Natural killer cell (primary cell): ENCODE measurements around the gene STAM2. TPM values are rescaled to one million over a fixed set of nuclear protein-coding genes. Genes with fewer than 3 reads are reported as not detected.
"Not testable (repeated sequence)": the region's sequence is repeated elsewhere in the genome, so short reads cannot be mapped to it uniquely, and the experiment has no call there.

Source experiments
- ATAC-seq, 3 donors: fragments of 150-1000 bp in 2 of 3; fragments of 200-7000 bp in 1 of 3; cut with Tn5 transposase; 1 replicate in 1 of 3; 2 replicates in 2 of 3; pipeline ENCODE4 v1.10.0; 2021; ENCODE audit warnings: mild to moderate bottlenecking in 2 of 3, moderate library complexity in 2 of 3
- DNase-seq, 2 donors: peaks; one replicate each; pipeline versions ENCODE4 v3.0.0 to v3.0.0-alpha.2; 2013 to 2021; ENCODE audit warnings: mixed read lengths in 1 of 2
- H3K27ac ChIP-seq: one replicate; pipeline ENCODE4 v1.5.1; 2013; ENCODE audit warnings: mild to moderate bottlenecking, low read length
- H3K27me3 ChIP-seq: one replicate; pipeline ENCODE4 v1.6.1; 2013; ENCODE audit warnings: low read length; ENCODE audit not compliant: control insufficient read depth, insufficient read depth
- H3K36me3 ChIP-seq: one replicate; pipeline ENCODE4 v1.6.1; 2013; ENCODE audit warnings: low read length; ENCODE audit not compliant: control insufficient read depth, insufficient read depth
- H3K4me1 ChIP-seq: one replicate; pipeline ENCODE4 v1.6.1; 2013; ENCODE audit warnings: low read length; ENCODE audit not compliant: control insufficient read depth, insufficient read depth
- H3K4me3 ChIP-seq: one replicate; pipeline ENCODE4 v1.5.1; 2013; ENCODE audit warnings: low read length
- H3K9me3 ChIP-seq: one replicate; pipeline ENCODE4 v1.6.1; 2013; ENCODE audit warnings: low read length; ENCODE audit not compliant: control insufficient read depth, insufficient read depth
- H3K27ac Mint-ChIP-seq, 2 donors: one replicate each; pipeline ENCODE4 v1.8.0; 2022; ENCODE audit warnings: mild to moderate bottlenecking in 2 of 2, mixed read lengths in 2 of 2, moderate library complexity in 1 of 2
- H3K27me3 Mint-ChIP-seq, 2 donors: one replicate each; pipeline ENCODE4 v1.8.0; 2022; ENCODE audit warnings: low read depth in 2 of 2, mixed read lengths in 2 of 2
- H3K36me3 Mint-ChIP-seq: one replicate; pipeline ENCODE4 v1.8.0; 2022; ENCODE audit warnings: mixed read lengths
- H3K4me1 Mint-ChIP-seq, 2 donors: one replicate each; pipeline ENCODE4 v1.8.0; 2022; ENCODE audit warnings: mixed read lengths in 2 of 2
- H3K4me3 Mint-ChIP-seq: one replicate; pipeline ENCODE4 v1.8.0; 2022; ENCODE audit warnings: mild to moderate bottlenecking, moderate library complexity, mixed read lengths
- H3K9me3 Mint-ChIP-seq, 2 donors: one replicate each; pipeline ENCODE4 v1.8.0; 2022; ENCODE audit warnings: mixed read lengths in 2 of 2
- WGBS: methylation state at CpG from one replicate; pipeline ENCODE4 v1.1.7; 2013; ENCODE audit warnings: missing lambda C conversion rate; ENCODE audit not compliant: insufficient coverage; 5-methylcytosine and 5-hydroxymethylcytosine counted together
- intact Hi-C: fragments of 100-400 bp; cut with micrococcal nuclease; formaldehyde crosslinking; loops from one replicate; pipeline ENCODE4 v1.14.2; 2022
- total RNA-seq, 4 donors: library from RNA; stranded (reverse); fragments of 120-200 nt in 1 of 4; gene quantifications; one replicate each; pipeline versions ENCODE4 v1.2.3 to v1.2.4, GENCODE V29; 2013 to 2022
- TF ChIP-seq, protein P1 (sequence below): fragments of 200-600 bp; IDR thresholded peaks from one replicate; pipeline ENCODE4 v1.8.0; 2022; ENCODE audit warnings: antibody characterized with exemption

Gene STAM2
- total RNA-seq, 3 donors from 2014 or later (not counting 1 experiment from before 2014, with no cell fraction given), result 18.7 to 23.1 (median 19.2) TPM

DNA sequence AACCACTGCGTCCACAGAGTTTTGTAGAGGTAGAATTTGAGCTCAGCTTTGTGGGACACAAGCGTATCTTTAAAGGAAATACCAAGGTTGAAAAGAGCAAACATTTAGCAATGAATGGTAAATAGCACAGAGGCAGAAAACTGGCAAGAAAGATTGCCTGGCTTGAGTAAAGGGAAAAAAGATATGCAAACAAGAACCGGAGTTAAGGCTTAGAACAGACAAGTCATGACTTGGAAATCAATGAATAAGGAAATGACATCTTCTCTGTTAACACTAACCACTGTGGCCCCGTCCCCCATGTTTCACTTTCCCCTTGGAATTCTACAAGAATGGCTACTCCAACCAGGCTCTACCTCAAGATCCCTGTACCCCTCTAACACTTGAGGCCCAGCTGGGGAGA lies 3.8 kb downstream of the STAM2 start:
- no peak overlapping the region for H3K27ac ChIP-seq
- no peaks in the 10 kb centered on the region for H3K9me3 ChIP-seq
- Mint-ChIP-seq H3K27ac (peak overlapping the region; percentile 59 to 77), H3K4me1 (peaks cover 56 to 70% of the 10 kb centered on the region in 2 donors), H3K36me3 (no peaks in the 10 kb centered on the region), H3K9me3 (no peaks in the 10 kb centered on the region), H3K4me3 (no peak overlapping the region), H3K27me3 (no peaks in the 10 kb centered on the region)
- H3K4me3 ChIP-seq, result no peak overlapping the region
- DNase-seq (no peak), ATAC-seq (no peak)
- peaks cover 13% of the 10 kb centered on the region for H3K4me1 ChIP-seq
- no peaks in the 10 kb centered on the region for H3K27me3 ChIP-seq
- intact Hi-C loops, result no loop called here
- TF ChIP-seq, protein P1, sequence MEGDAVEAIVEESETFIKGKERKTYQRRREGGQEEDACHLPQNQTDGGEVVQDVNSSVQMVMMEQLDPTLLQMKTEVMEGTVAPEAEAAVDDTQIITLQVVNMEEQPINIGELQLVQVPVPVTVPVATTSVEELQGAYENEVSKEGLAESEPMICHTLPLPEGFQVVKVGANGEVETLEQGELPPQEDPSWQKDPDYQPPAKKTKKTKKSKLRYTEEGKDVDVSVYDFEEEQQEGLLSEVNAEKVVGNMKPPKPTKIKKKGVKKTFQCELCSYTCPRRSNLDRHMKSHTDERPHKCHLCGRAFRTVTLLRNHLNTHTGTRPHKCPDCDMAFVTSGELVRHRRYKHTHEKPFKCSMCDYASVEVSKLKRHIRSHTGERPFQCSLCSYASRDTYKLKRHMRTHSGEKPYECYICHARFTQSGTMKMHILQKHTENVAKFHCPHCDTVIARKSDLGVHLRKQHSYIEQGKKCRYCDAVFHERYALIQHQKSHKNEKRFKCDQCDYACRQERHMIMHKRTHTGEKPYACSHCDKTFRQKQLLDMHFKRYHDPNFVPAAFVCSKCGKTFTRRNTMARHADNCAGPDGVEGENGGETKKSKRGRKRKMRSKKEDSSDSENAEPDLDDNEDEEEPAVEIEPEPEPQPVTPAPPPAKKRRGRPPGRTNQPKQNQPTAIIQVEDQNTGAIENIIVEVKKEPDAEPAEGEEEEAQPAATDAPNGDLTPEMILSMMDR, result no peak
- 65% methylated on average over 4 of the region's 4 CpGs for WGBS
- H3K36me3 ChIP-seq, result no peaks in the 10 kb centered on the region

DNA sequence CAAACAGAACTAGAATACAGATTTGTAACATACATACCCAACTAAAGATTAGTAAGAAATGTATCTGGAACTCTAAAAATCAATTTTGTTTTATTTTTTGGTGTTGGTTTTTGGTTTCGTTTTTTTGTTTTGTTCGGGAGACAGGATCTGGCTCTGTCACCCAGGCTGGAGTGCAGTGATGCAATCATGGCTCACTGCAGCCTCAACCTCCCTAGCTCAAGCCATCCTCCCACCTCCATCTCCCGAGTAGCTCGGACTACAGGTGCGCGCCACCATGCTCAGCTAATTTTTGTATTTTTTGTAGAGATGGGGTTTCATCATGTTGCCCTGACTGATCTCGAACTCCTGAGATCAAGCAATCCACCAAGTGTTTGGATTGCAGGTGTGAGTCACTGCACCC lies 6.4 kb downstream of the STAM2 start:
- H3K4me1 ChIP-seq, H3K27me3 Mint-ChIP-seq, H3K9me3 Mint-ChIP-seq, ATAC-seq, H3K36me3 ChIP-seq, H3K4me3 ChIP-seq, H3K9me3 ChIP-seq, H3K27me3 ChIP-seq, H3K4me3 Mint-ChIP-seq, DNase-seq, H3K27ac ChIP-seq, intact Hi-C loops, H3K36me3 Mint-ChIP-seq: not testable (repeated sequence)
- 75% methylated on average over 2 of the region's 7 CpGs for WGBS
- H3K4me1 Mint-ChIP-seq, result peaks cover 49 to 61% of the 10 kb centered on the region in 2 donors
- peak overlapping the region; percentile 31 to 52 for H3K27ac Mint-ChIP-seq

DNA sequence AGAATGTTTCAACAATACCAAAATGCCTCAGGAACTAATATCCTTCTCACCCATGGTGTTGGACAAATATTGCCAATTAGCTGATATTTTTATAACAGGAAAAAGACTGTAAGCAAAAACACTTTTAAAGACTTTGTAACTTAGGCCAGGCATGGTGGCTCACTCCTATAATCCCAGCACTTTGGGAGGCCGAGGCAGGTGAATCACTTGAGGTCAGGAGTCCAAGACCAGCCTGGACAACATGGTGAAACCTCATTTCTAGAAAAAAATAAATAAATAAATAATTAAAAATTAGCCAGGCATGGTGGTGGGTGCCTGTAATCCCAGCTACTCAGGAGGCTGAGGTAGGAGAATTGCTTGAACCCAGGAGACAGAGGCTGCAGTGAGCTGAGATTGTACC lies 8.1 kb downstream of the STAM2 start:
- H3K4me3 ChIP-seq, H3K4me1 ChIP-seq, H3K9me3 Mint-ChIP-seq, H3K27me3 ChIP-seq, H3K9me3 ChIP-seq, DNase-seq, intact Hi-C loops, H3K27me3 Mint-ChIP-seq, H3K36me3 ChIP-seq, H3K27ac ChIP-seq, H3K4me3 Mint-ChIP-seq, ATAC-seq, H3K36me3 Mint-ChIP-seq: not testable (repeated sequence)
- 100% methylated on average over 1 of the region's 1 CpG for WGBS
- Mint-ChIP-seq H3K27ac (peak overlapping the region; percentile 58 to 73), H3K4me1 (peaks cover 47 to 62% of the 10 kb centered on the region in 2 donors)

DNA sequence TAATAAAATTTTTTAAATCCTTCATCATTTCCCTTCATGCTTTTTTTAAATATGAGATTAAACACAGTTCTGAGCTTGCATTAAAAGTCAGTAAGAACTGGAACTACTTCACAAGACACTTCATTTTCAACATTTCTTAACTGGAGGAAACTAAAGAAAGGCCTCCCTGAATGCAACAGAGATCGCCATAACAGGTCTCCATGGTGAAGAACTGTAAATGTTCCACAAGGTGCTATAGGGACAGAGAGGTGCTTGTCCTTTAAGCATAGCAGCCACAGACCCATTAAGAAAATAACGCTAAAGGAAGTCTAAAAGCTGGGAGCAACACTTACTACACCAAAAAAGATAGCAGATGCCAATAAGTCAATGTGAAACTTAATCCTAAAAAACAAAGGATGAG lies 8.5 kb downstream of the STAM2 start:
- Mint-ChIP-seq H3K27ac (peak overlapping the region; percentile 58 to 73), H3K9me3 (peaks cover 0 to 2% of the 10 kb centered on the region in 2 donors), H3K36me3 (no peaks in the 10 kb centered on the region), H3K4me3 (no peak overlapping the region), H3K4me1 (peaks cover 43 to 58% of the 10 kb centered on the region in 2 donors), H3K27me3 (no peaks in the 10 kb centered on the region)
- H3K27me3 ChIP-seq, result no peaks in the 10 kb centered on the region
- no peak overlapping the region for H3K4me3 ChIP-seq
- peaks cover 2% of the 10 kb centered on the region for H3K4me1 ChIP-seq
- no peaks in the 10 kb centered on the region for H3K9me3 ChIP-seq
- whole genome bisulfite sequencing, result 55% methylated on average over 2 of the region's 2 CpGs
- no peaks in the 10 kb centered on the region for H3K36me3 ChIP-seq
- intact Hi-C loops, result no loop called here
- ATAC-seq (no peak), DNase-seq (no peak)
- TF ChIP-seq, protein P1, result no peak
- H3K27ac ChIP-seq, result no peak overlapping the region
